Measurements from ENCODE around the gene FEZ2.

- TF ChIP-seq REST (IDR thresholded peaks at IDR 0.05; ENCODE audit: low read depth): no peak
- no peak for TF ChIP-seq YY1 (IDR thresholded peaks at IDR 0.05; ENCODE audit: low read depth)
- no peak for TF ChIP-seq NFIC (IDR thresholded peaks at IDR 0.05)
- no peak for TF ChIP-seq ZBTB7A (IDR thresholded peaks at IDR 0.05; ENCODE audit: low read depth)
- TF ChIP-seq TEAD4 (IDR thresholded peaks at IDR 0.05): no peak
- TF ChIP-seq, protein P1, sequence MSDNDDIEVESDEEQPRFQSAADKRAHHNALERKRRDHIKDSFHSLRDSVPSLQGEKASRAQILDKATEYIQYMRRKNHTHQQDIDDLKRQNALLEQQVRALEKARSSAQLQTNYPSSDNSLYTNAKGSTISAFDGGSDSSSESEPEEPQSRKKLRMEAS (IDR thresholded peaks at IDR 0.05): no peak
- no peak for TF ChIP-seq CEBPB (IDR thresholded peaks at IDR 0.05)
- TF ChIP-seq TAF1 (IDR thresholded peaks at IDR 0.05; ENCODE audit: low read depth): no peak
- TF ChIP-seq USF1 (IDR thresholded peaks at IDR 0.05): no peak
- TF ChIP-seq EP300 (IDR thresholded peaks at IDR 0.05; ENCODE audit: borderline replicate concordance): no peak
Observed at GRCh38 chr2:36530178-36530982, 67.6 kb downstream of the FEZ2 start.
